NCI-H2227 (cell line): ENCODE data around the gene FOXC1.

ENCODE experiments used
- DNase-seq: peaks from one replicate; lab custom pipeline; 2025; ENCODE audit not compliant: unreplicated experiment; lab: John Stamatoyannopoulos, UW

The FOXC1 gene

GRCh38 chr6:1640476-1640875 lies 30.8 kb downstream of the FOXC1 start:
- DNase-seq, result no peak

- DNase-seq, result no peak
Observed at GRCh38 chr6:1641343-1641885, 31.7 kb downstream of the FOXC1 start.

- DNase-seq, result no peak
Observed at GRCh38 chr6:1643111-1643510, 33.4 kb downstream of the FOXC1 start.

GRCh38 chr6:1643830-1644445 lies 34.2 kb downstream of the FOXC1 start:
- DNase-seq, result no peak

GRCh38 chr6:1644516-1645060 lies 34.9 kb downstream of the FOXC1 start:
- DNase-seq, result no peak

- DNase-seq, result no peak
Observed at GRCh38 chr6:1645466-1646185, 35.9 kb downstream of the FOXC1 start.

GRCh38 chr6:1651362-1651761 lies 41.6 kb downstream of the FOXC1 start:
- DNase-seq, result no peak

- DNase-seq, result no peak
Observed at GRCh38 chr6:1652842-1653241, 43.1 kb downstream of the FOXC1 start.

GRCh38 chr6:1654054-1654453 lies 44.3 kb downstream of the FOXC1 start:
- DNase-seq, result no peak

GRCh38 chr6:1657116-1657770 lies 47.5 kb downstream of the FOXC1 start:
- no peak for DNase-seq

- DNase-seq, result no peak
Observed at GRCh38 chr6:1657771-1658165, 48.1 kb downstream of the FOXC1 start.

GRCh38 chr6:1658212-1659005 lies 48.7 kb downstream of the FOXC1 start:
- no peak for DNase-seq

GRCh38 chr6:1659816-1660215 lies 50.1 kb downstream of the FOXC1 start:
- no peak for DNase-seq

- no peak for DNase-seq
Observed at GRCh38 chr6:1662534-1662933, 52.8 kb downstream of the FOXC1 start.
